OCI-LY3 (cell line): ENCODE results near the gene GJA10.

Experiments used
- EZH2phosphoT487 ChIP-seq: fragments of 200-600 bp; shearing (Covaris generic); IDR thresholded peaks from 2 replicates; pipeline ENCODE4 v1.6.1; 2018; ENCODE audit warnings: antibody characterized with exemption, mixed run types, low read depth
- TF ChIP-seq, protein P1 (sequence below): fragments of 200-600, 300-600 bp; sonication (generic); IDR thresholded peaks from 2 replicates; pipeline ENCODE4 v1.5.1; 2014; ENCODE audit warnings: antibody characterized with exemption, low read length, low read depth

DNA sequence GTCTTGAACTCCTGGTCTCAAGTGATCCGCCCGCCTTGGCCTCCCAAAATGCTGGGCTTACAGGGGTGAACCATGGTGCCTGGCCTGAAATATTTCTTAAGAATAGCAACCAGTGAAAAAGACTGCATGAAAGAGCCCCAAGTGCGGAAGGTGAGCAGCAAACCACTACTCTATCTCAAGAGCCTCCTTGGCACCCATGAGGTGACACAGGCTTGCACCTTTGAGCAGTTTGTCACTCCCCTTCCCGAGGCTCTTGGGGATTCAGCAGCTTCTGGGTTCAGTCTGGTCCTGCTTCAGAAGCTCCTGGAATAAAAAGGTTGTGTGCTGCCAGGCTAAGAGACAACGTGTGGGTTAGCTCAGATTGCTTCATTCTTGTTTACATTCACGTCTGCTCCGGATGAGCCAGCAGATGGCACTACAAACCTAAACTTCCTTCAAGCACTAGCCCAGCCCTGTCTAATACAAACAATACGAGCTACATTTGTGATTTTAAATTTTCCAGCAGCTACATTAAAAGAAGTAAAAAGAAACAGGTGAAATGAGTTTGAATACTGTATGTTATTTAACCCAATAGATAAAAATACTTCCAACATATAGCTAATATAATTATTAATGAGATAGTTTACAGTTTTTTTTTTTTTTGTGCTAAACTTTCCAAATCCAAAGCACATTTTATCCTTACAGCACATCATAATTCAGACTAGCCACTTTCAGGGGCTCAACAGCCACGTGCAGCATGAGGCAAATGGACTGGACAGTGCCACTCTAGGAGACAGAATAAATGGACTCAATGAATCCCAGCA lies 46.2 kb downstream of the GJA10 start:
- TF ChIP-seq, protein P1, sequence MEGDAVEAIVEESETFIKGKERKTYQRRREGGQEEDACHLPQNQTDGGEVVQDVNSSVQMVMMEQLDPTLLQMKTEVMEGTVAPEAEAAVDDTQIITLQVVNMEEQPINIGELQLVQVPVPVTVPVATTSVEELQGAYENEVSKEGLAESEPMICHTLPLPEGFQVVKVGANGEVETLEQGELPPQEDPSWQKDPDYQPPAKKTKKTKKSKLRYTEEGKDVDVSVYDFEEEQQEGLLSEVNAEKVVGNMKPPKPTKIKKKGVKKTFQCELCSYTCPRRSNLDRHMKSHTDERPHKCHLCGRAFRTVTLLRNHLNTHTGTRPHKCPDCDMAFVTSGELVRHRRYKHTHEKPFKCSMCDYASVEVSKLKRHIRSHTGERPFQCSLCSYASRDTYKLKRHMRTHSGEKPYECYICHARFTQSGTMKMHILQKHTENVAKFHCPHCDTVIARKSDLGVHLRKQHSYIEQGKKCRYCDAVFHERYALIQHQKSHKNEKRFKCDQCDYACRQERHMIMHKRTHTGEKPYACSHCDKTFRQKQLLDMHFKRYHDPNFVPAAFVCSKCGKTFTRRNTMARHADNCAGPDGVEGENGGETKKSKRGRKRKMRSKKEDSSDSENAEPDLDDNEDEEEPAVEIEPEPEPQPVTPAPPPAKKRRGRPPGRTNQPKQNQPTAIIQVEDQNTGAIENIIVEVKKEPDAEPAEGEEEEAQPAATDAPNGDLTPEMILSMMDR = peak; percentile 67
- no peak for TF ChIP-seq EZH2phosphoT487
